ENCODE measurements around the gene SPINK7. TPM values are rescaled to one million over a fixed set of nuclear protein-coding genes. Genes with fewer than 3 reads are reported as not detected.
"Not testable (repeated sequence)": the region's sequence is repeated elsewhere in the genome, so short reads cannot be mapped to it uniquely, and the experiment has no call there.

SPINK7 gene
- polyA plus RNA-seq, 6 donors from 2014 or later, result not detected

- H3K4me3 Mint-ChIP-seq, result no peak overlapping the region
- peaks cover 0 to 2% of the 10 kb centered on the region in 2 donors for H3K36me3 Mint-ChIP-seq
- DNase-seq (no peak), ATAC-seq (ENCODE audit: low read depth in 2 of 2) (no peak)
- peaks cover 0 to 3% (median 3%) of the 10 kb centered on the region in 3 donors for H3K27me3 Mint-ChIP-seq
- no peaks in the 10 kb centered on the region for H3K4me1 Mint-ChIP-seq
- H3K9me3 Mint-ChIP-seq, result peaks cover 0 to 12% (median 4%) of the 10 kb centered on the region in 7 donors
- no peak overlapping the region for H3K27ac Mint-ChIP-seq
These were observed 2.5 kb downstream of the SPINK7 start for GRCh38 chr5:148314731-148315130.

GRCh38 chr5:148320011-148320963, 8.1 kb downstream of the SPINK7 start:
- peaks cover 0 to 13% (median 0%) of the 10 kb centered on the region in 3 donors for H3K27me3 Mint-ChIP-seq
- H3K36me3 Mint-ChIP-seq; ATAC-seq (ENCODE audit: low read depth in 2 of 2); H3K4me1 Mint-ChIP-seq; DNase-seq: not testable (repeated sequence)
- peak overlapping the region; percentile 39 to 88 (median 61) for H3K4me3 Mint-ChIP-seq
- H3K9me3 Mint-ChIP-seq, result peaks cover 0 to 10% (median 5%) of the 10 kb centered on the region in 7 donors
- peak overlapping the region in 2 of 6 donors; percentile 60 to 69 for H3K27ac Mint-ChIP-seq

- DNase-seq (no peak), ATAC-seq (ENCODE audit: low read depth in 2 of 2) (no peak)
- Mint-ChIP-seq H3K27me3 (peaks cover 0 to 9% (median 0%) of the 10 kb centered on the region in 3 donors), H3K9me3 (peaks cover 8 to 33% (median 21%) of the 10 kb centered on the region in 7 donors), H3K36me3 (peaks cover 7 to 22% of the 10 kb centered on the region in 2 donors), H3K27ac (no peak overlapping the region), H3K4me3 (no peak overlapping the region), H3K4me1 (no peaks in the 10 kb centered on the region)
These were observed 21.1 kb downstream of the SPINK7 start for GRCh38 chr5:148333262-148333849.

- no peak for DNase-seq
- Mint-ChIP-seq H3K4me3 (no peak within 1 kb of the TSS), H3K27me3 (peaks cover 0 to 5% (median 0%) of the 10 kb centered on the region in 3 donors), H3K4me1 (no peaks in the 10 kb centered on the region), H3K27ac (no peak within 1 kb of the TSS), H3K36me3 (peaks cover 7 to 14% of the 10 kb centered on the region in 2 donors), H3K9me3 (peaks cover 4 to 17% (median 8%) of the 10 kb centered on the region in 7 donors)
- no peak for ATAC-seq (ENCODE audit: low read depth in 2 of 2)
These were observed 23.0 kb downstream of the SPINK7 start, which contains the start of gene SPINK9 for GRCh38 chr5:148335259-148335658. Gene SPINK9 (plus strand): TSS chr5:148335559. CDS start chr5:148335614, 55 bp downstream.

GRCh38 chr5:148336704-148337435, 24.6 kb downstream of the SPINK7 start:
- DNase-seq (no peak), ATAC-seq (ENCODE audit: low read depth in 2 of 2) (peak; percentile 35 to 49)
- peaks cover 0 to 6% (median 0%) of the 10 kb centered on the region in 7 donors for H3K9me3 Mint-ChIP-seq
- H3K36me3 Mint-ChIP-seq, result peaks cover 2 to 14% of the 10 kb centered on the region in 2 donors
- no peaks in the 10 kb centered on the region for H3K4me1 Mint-ChIP-seq
- H3K4me3 Mint-ChIP-seq, result no peak overlapping the region
- H3K27me3 Mint-ChIP-seq, result no peaks in the 10 kb centered on the region
- no peak overlapping the region for H3K27ac Mint-ChIP-seq

GRCh38 chr5:148342371-148343045, 30.3 kb downstream of the SPINK7 start:
- no peak overlapping the region for H3K4me3 Mint-ChIP-seq
- no peak overlapping the region for H3K27ac Mint-ChIP-seq
- ATAC-seq (ENCODE audit: low read depth in 2 of 2), result no peak
- peaks cover 0 to 2% (median 0%) of the 10 kb centered on the region in 7 donors for H3K9me3 Mint-ChIP-seq
- H3K36me3 Mint-ChIP-seq, result peaks cover 4 to 13% of the 10 kb centered on the region in 2 donors
- H3K27me3 Mint-ChIP-seq, result no peaks in the 10 kb centered on the region
- no peaks in the 10 kb centered on the region for H3K4me1 Mint-ChIP-seq
- DNase-seq, result no peak

GRCh38 chr5:148343046-148343407, 30.8 kb downstream of the SPINK7 start:
- H3K27ac Mint-ChIP-seq, result no peak overlapping the region
- H3K9me3 Mint-ChIP-seq, result peaks cover 0 to 2% (median 0%) of the 10 kb centered on the region in 7 donors
- H3K36me3 Mint-ChIP-seq, result peaks cover 4 to 13% of the 10 kb centered on the region in 2 donors

GRCh38 chr5:148343603-148344487, 31.6 kb downstream of the SPINK7 start:
- no peak for DNase-seq
- Mint-ChIP-seq H3K27me3 (no peaks in the 10 kb centered on the region), H3K4me1 (no peaks in the 10 kb centered on the region), H3K4me3 (no peak overlapping the region), H3K9me3 (peaks cover 0 to 2% (median 0%) of the 10 kb centered on the region in 7 donors), H3K36me3 (peaks cover 4 to 13% of the 10 kb centered on the region in 2 donors), H3K27ac (peak overlapping the region in 1 of 6 donors; percentile 30)
- ATAC-seq (ENCODE audit: low read depth in 2 of 2), result no peak

More at GRCh38 chr5:148343046-148343407, 30.8 kb downstream of the SPINK7 start:
- ATAC-seq (ENCODE audit: low read depth in 2 of 2), result no peak
- H3K27me3 Mint-ChIP-seq, result no peaks in the 10 kb centered on the region
- DNase-seq, result no peak
- no peaks in the 10 kb centered on the region for H3K4me1 Mint-ChIP-seq
- no peak overlapping the region for H3K4me3 Mint-ChIP-seq

- H3K27me3 Mint-ChIP-seq, result no peaks in the 10 kb centered on the region
- H3K9me3 Mint-ChIP-seq, result peaks cover 0 to 5% (median 0%) of the 10 kb centered on the region in 7 donors
- DNase-seq, result no peak
- H3K27ac Mint-ChIP-seq, result no peak overlapping the region
- no peak for ATAC-seq (ENCODE audit: low read depth in 2 of 2)
- no peak overlapping the region for H3K4me3 Mint-ChIP-seq
- H3K36me3 Mint-ChIP-seq, result no peaks in the 10 kb centered on the region
- no peaks in the 10 kb centered on the region for H3K4me1 Mint-ChIP-seq
These were observed 35.5 kb downstream of the SPINK7 start for GRCh38 chr5:148347706-148348105.

- no peak for DNase-seq
- Mint-ChIP-seq H3K27ac (no peak overlapping the region), H3K9me3 (peaks cover 0 to 5% (median 0%) of the 10 kb centered on the region in 7 donors), H3K36me3 (no peaks in the 10 kb centered on the region), H3K4me3 (no peak overlapping the region), H3K27me3 (no peaks in the 10 kb centered on the region), H3K4me1 (no peaks in the 10 kb centered on the region)
- no peak for ATAC-seq (ENCODE audit: low read depth in 2 of 2)
These were observed 40.5 kb downstream of the SPINK7 start for GRCh38 chr5:148352696-148353095.

- Mint-ChIP-seq H3K36me3 (no peaks in the 10 kb centered on the region), H3K9me3 (peaks cover 0 to 5% (median 0%) of the 10 kb centered on the region in 7 donors), H3K4me3 (no peak overlapping the region), H3K27ac (no peak overlapping the region), H3K27me3 (no peaks in the 10 kb centered on the region), H3K4me1 (no peaks in the 10 kb centered on the region)
- no peak for ATAC-seq (ENCODE audit: low read depth in 2 of 2)
- no peak for DNase-seq
These were observed 41.4 kb downstream of the SPINK7 start for GRCh38 chr5:148353634-148354033.

- no peak overlapping the region for H3K4me3 Mint-ChIP-seq
- H3K9me3 Mint-ChIP-seq, result peaks cover 3 to 21% (median 15%) of the 10 kb centered on the region in 7 donors
- no peaks in the 10 kb centered on the region for H3K4me1 Mint-ChIP-seq
- H3K27me3 Mint-ChIP-seq, result peaks cover 0 to 10% (median 5%) of the 10 kb centered on the region in 3 donors
- H3K27ac Mint-ChIP-seq, result peak overlapping the region in 1 of 6 donors; percentile 65
- ATAC-seq (ENCODE audit: low read depth in 2 of 2) (no peak), DNase-seq (no peak)
- H3K36me3 Mint-ChIP-seq, result peaks cover 0 to 5% of the 10 kb centered on the region in 2 donors
These were observed 52.1 kb downstream of the SPINK7 start for GRCh38 chr5:148364343-148364742.
